Large intestine (tissue), 3 donors: ENCODE results near the gene PTOV1. TPM values are rescaled to one million over a fixed set of nuclear protein-coding genes. Genes with fewer than 3 reads are reported as not detected.

ENCODE experiments used
- DNase-seq, 2 donors: peaks; one replicate each; pipeline versions ENCODE4 v3.0.0 to v3.0.0-alpha.2; 2013
- H3K27ac ChIP-seq: one replicate; pipeline ENCODE4 v1.5.1; 2013; ENCODE audit warnings: low read length
- H3K27me3 ChIP-seq: 2 replicates; pipeline ENCODE4 v1.6.1; 2013; ENCODE audit warnings: low read length; ENCODE audit not compliant: control insufficient read depth, insufficient read depth
- H3K36me3 ChIP-seq: 2 replicates; pipeline ENCODE4 v1.6.1; 2013; ENCODE audit warnings: low read length; ENCODE audit not compliant: control insufficient read depth, insufficient read depth
- H3K4me1 ChIP-seq: one replicate; pipeline ENCODE4 v1.6.1; 2013; ENCODE audit warnings: low read length; ENCODE audit not compliant: control insufficient read depth, insufficient read depth
- H3K4me3 ChIP-seq: one replicate; pipeline ENCODE4 v1.5.1; 2013; ENCODE audit warnings: low read length
- H3K9me3 ChIP-seq: one replicate; pipeline ENCODE4 v1.6.1; 2013; ENCODE audit warnings: mild to moderate bottlenecking, low read depth, low read length, moderate library complexity; ENCODE audit not compliant: control insufficient read depth
- WGBS: methylation state at CpG from one replicate; pipeline ENCODE4 v1.1.5; 2013; ENCODE audit warnings: low lambda C conversion rate; ENCODE audit not compliant: insufficient coverage; 5-methylcytosine and 5-hydroxymethylcytosine counted together
- polyA plus RNA-seq: library from polyadenylated mRNA; unstranded; fragments of 120-200 nt; gene quantifications from one replicate; pipeline ENCODE4 v1.2.1, GENCODE V29; 2013

Gene PTOV1
- polyA plus RNA-seq, 1 donor: 153 TPM

GRCh38 chr19:49907745-49908446 is 56.9 kb downstream of the PTOV1 start:
- H3K36me3 ChIP-seq: peaks cover 41% of the 10 kb centered on the region
- no peaks in the 10 kb centered on the region for H3K9me3 ChIP-seq
- no peak overlapping the region for H3K27ac ChIP-seq
- H3K4me3 ChIP-seq: no peak overlapping the region
- peaks cover 2% of the 10 kb centered on the region for H3K4me1 ChIP-seq
- H3K27me3 ChIP-seq: no peaks in the 10 kb centered on the region
- DNase-seq: no peak
- no CpG with 5 or more reads among the region's 23 CpGs for WGBS

- Histone ChIP-seq H3K4me3 (no peak overlapping the region), H3K9me3 (no peaks in the 10 kb centered on the region), H3K4me1 (peaks cover 6% of the 10 kb centered on the region), H3K27me3 (no peaks in the 10 kb centered on the region), H3K27ac (no peak overlapping the region), H3K36me3 (peaks cover 48% of the 10 kb centered on the region)
- no peak for DNase-seq
- WGBS: 100% methylated on average over 1 of the region's 37 CpGs
These were observed 57.8 kb downstream of the PTOV1 start for GRCh38 chr19:49908480-49909420.

GRCh38 chr19:49910179-49910578 is 59.2 kb downstream of the PTOV1 start:
- Histone ChIP-seq H3K9me3 (no peaks in the 10 kb centered on the region), H3K4me1 (peaks cover 6% of the 10 kb centered on the region), H3K36me3 (peaks cover 53% of the 10 kb centered on the region), H3K27me3 (no peaks in the 10 kb centered on the region), H3K4me3 (no peak overlapping the region), H3K27ac (no peak overlapping the region)
- DNase-seq: no peak
- no CpG with 5 or more reads among the region's 5 CpGs for WGBS

Other genes starting within 250 kb of the PTOV1 start
- gene RRAS, start 211.0 kb upstream of the PTOV1 start, polyA plus RNA-seq: 36.8 TPM
- gene SCAF1, start 208.9 kb upstream of the PTOV1 start, polyA plus RNA-seq: 35.4 TPM
- gene IRF3, start 185.3 kb upstream of the PTOV1 start, polyA plus RNA-seq: 95.2 TPM
- 22.4 TPM for gene BCL2L12, start 185.2 kb upstream of the PTOV1 start, polyA plus RNA-seq
- 125 TPM for gene PRMT1, start 173.9 kb upstream of the PTOV1 start, polyA plus RNA-seq
- gene ADM5, start 161.6 kb upstream of the PTOV1 start, polyA plus RNA-seq: 1.4 TPM
- 7.4 TPM for gene CPT1C, start 160.0 kb upstream of the PTOV1 start, polyA plus RNA-seq
- gene TSKS, start 87.9 kb upstream of the PTOV1 start, polyA plus RNA-seq: 0.15 TPM
- gene AP2A1, start 84.2 kb upstream of the PTOV1 start, polyA plus RNA-seq: 60.5 TPM
- 18.4 TPM for gene FUZ, start 37.9 kb upstream of the PTOV1 start, polyA plus RNA-seq
- gene MED25, start 32.9 kb upstream of the PTOV1 start, polyA plus RNA-seq: 57.7 TPM
- 61.2 TPM for gene PNKP, start 16.4 kb downstream of the PTOV1 start, polyA plus RNA-seq
- gene AKT1S1, start 26.2 kb downstream of the PTOV1 start, polyA plus RNA-seq: 38.5 TPM
- 31.6 TPM for gene TBC1D17, start 26.5 kb downstream of the PTOV1 start, polyA plus RNA-seq
- 3.5 TPM for gene IL4I1, start 45.7 kb downstream of the PTOV1 start, polyA plus RNA-seq
- 44.7 TPM for gene ATF5, start 78.0 kb downstream of the PTOV1 start, polyA plus RNA-seq
- gene NUP62, start 78.3 kb downstream of the PTOV1 start, polyA plus RNA-seq: 46.2 TPM
- gene SIGLEC11, start 110.0 kb downstream of the PTOV1 start, polyA plus RNA-seq: 23.8 TPM
- gene VRK3, start 174.2 kb downstream of the PTOV1 start, polyA plus RNA-seq: 52.9 TPM
- gene ZNF473, start 174.8 kb downstream of the PTOV1 start, polyA plus RNA-seq: 6.7 TPM